NCI-H460 (cell line): ENCODE data around the gene DHTKD1. TPM values are rescaled to one million over a fixed set of nuclear protein-coding genes. Genes with fewer than 3 reads are reported as not detected.

ENCODE experiments used
- DNase-seq: peaks from one replicate; pipeline ENCODE4 v3.0.0-alpha.2; 2016; ENCODE audit warnings: low read depth; ENCODE audit errors: extremely low read depth
- polyA plus RNA-seq: library from polyadenylated mRNA; depleted of rRNA; stranded (reverse); fragments of >200 nt; gene quantifications from 2 replicates; pipeline ENCODE4 v1.2.3, GENCODE V29; 2014; cell fraction: nucleus; rRNA removed
- total RNA-seq: library from RNA; depleted of rRNA; stranded (reverse); fragments of >200 nt; shearing (Covaris generic); gene quantifications from 2 replicates; pipeline ENCODE4 v1.2.3, GENCODE V29; 2014; rRNA removed

Gene DHTKD1, protein sequence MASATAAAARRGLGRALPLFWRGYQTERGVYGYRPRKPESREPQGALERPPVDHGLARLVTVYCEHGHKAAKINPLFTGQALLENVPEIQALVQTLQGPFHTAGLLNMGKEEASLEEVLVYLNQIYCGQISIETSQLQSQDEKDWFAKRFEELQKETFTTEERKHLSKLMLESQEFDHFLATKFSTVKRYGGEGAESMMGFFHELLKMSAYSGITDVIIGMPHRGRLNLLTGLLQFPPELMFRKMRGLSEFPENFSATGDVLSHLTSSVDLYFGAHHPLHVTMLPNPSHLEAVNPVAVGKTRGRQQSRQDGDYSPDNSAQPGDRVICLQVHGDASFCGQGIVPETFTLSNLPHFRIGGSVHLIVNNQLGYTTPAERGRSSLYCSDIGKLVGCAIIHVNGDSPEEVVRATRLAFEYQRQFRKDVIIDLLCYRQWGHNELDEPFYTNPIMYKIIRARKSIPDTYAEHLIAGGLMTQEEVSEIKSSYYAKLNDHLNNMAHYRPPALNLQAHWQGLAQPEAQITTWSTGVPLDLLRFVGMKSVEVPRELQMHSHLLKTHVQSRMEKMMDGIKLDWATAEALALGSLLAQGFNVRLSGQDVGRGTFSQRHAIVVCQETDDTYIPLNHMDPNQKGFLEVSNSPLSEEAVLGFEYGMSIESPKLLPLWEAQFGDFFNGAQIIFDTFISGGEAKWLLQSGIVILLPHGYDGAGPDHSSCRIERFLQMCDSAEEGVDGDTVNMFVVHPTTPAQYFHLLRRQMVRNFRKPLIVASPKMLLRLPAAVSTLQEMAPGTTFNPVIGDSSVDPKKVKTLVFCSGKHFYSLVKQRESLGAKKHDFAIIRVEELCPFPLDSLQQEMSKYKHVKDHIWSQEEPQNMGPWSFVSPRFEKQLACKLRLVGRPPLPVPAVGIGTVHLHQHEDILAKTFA
- 10.0 and 10.1 TPM in 2 replicates for total RNA-seq
- 12.2 and 16.0 TPM in 2 replicates for polyA plus RNA-seq

DNA sequence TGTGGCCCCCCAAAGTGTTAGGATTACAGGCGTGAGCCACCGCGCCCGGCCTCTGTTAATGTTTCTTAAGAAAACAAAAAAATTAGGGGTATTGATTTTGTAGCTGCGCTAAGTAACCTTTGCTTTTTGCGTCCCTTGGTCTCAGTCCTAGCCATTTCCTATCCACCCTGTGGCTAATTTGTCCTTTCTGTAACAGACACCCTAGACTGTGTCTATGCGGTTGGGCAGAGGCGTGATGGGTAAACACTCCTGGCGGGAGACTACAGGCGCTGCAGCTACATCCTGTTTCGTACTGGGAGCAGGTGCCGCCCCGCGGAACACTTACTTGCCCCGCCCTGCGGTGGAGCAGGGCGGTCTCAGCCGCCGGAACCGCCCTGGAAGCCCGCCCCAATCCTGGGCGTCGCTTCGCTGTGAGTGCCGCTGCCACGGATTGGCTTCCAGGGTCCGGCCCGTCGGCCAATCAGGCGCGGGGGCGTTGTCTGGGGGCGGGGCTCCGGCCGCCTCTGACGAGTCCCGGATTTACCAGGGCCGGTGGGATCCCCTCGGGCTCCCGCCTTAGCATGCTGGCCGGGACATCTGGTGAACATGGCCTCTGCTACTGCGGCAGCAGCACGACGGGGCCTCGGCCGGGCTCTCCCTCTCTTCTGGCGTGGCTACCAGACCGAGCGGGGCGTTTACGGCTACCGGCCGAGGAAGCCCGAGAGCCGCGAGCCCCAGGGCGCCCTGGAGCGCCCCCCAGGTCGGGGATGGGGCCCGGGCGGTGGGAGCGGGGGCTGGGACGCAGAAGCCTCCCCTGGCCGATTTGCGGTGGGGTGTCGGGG lies at the start of gene DHTKD1:
TSS of gene DHTKD1 (plus strand) at position 506 of the 821 bp plus-strand sequence. CDS start at position 586, 80 bp downstream.
- DNase-seq: peak; percentile 95

DNA sequence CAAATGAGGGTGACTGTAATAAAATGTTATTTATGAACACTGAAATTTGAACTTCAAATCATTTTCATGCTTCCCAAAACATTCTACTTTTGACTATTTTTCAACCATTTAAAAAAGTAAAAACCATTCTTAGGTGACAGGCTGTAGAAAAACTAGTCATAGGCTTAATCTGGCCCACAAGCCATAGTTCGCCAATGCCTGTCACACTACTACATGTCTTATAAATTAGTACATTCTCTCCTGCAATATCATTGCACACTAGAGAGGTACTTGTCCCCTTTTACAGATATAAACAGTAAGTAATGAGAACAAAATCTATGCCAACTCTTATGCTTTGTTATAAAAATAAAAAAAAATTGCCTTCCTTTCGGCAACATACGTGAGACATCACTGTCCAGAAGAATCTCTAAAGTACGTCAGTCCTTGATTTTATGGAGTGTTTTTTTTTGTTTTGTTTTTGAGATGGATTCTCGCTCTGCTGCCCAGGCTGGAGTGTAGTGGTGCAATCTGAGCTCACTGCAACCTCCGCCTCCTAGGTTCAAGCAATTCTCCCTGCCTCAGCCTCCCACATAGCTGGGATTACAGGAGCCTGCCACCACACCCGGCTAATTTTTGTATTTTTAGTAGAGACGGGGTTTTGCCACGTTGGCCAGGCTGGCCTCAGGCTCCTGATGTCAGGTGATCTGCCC lies 49.3 kb upstream of the DHTKD1 start:
- no peak for DNase-seq

GRCh38 chr10:12020574-12020973 lies 48.2 kb upstream of the DHTKD1 start:
- no peak for DNase-seq

DNA sequence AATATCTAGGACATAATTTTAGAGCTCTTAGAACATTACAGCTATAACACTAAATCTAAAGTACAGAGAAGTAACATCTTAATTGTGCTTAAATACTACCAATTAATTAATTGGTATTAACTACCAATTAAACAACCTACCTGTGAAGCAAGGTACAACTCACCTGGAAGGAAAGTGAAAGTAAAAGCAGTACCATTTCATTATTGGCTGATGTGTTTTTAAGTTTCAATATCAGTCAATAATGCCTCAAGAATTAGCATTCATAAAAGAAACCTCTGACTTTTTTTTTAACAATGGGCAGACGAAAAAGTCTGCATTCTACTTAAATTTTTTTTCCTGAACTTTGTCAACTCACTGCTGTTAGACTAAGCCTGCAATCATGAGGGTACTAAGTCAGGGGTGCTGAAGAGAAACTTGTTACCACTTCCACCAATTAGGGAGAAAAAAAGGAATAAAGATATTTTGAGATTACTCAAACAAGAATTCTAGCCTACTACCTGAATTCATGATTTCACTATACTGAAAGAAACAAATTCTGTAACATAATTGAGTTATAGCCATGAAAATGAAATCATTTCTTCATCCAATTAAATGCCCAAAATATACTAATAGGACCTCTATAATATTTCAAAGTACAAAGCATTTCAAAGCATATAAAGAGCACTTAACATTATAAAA lies 46.0 kb upstream of the DHTKD1 start:
- no peak for DNase-seq

DNA sequence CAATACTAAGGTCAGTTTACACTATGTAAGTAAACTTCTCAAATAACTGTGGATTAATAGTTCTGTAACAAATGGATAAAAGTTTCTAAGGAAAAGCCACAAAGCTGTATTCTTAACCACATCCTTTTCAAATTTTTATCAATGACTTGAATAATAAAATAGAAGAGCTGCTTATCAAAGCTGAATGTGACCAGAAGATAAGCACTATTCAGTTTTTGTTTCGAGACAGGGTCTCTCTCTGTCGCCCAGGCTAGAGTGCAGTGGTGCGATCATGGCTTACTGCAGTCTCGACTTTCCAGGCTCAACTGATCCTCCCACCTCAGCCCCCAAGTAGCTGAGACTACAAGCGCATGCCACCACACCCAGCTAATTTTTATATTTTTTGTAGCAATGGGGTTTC lies 43.2 kb upstream of the DHTKD1 start:
- no peak for DNase-seq

DNA sequence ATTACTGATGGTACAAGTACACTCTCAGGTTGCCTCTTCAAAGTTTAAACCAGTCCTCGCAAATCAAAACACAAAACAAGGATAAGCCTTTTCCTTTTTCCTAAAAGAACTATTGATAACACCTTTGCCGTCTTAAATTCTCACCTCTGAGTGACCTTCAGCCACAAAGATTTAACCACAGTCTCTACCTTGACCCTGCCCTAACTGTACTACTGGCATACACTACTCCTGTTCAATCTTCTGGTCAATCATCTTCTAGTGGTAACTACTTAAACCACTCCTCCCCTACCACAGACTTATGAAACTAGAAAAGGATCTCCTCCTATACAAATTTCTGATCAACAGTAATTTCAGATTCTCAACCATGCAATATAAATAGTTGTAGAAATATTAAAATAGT lies 41.2 kb upstream of the DHTKD1 start:
- DNase-seq: no peak

DNA sequence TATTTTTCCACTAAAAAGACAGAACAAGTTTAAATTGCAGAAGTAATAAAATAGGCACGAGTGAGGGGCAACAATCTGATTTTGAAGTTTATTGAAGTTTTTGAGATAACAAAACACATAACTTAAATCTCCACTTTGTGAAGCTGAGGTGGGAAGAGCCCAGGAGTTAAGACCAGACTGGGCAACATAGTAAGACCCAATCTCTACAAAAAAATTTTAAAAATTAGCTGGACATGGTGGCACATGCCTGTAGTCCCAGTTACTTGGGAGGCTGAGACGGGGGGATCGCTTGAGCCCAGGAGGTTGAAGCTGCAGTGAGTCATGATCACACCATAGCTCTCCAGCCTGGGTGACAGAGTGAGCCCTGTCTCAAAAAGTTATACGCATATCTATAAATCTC lies 37.4 kb upstream of the DHTKD1 start:
- DNase-seq: no peak

DNA sequence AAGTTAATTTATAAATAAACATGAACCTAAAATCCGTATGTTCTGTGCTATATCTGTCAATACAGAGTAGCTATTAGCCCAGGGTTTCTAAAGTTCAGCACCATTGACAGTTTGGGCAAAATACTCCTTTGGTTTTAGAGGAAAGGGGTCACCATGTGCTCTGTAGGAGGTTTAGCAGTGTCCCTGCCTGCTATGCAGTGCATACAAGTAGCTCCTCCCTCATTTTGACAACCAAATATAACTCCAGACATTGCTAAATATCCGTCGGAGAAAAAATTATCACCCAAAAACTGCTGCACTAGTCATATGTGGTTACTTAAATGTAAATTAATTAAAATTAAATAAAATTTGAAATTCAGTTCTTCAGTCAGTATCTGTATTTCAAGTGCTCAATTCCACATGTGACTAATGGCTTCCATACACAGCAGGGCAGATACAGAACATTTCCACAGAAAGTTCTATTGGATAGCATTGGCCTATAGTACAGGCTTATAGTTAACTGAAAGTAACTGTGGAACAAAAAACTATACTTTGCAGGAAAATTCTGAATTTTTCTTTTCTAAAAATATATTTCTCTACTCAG lies 32.6 kb upstream of the DHTKD1 start:
- DNase-seq: no peak

- DNase-seq: no peak
Observed at GRCh38 chr10:12041766-12042408, 26.9 kb upstream of the DHTKD1 start.

DNA sequence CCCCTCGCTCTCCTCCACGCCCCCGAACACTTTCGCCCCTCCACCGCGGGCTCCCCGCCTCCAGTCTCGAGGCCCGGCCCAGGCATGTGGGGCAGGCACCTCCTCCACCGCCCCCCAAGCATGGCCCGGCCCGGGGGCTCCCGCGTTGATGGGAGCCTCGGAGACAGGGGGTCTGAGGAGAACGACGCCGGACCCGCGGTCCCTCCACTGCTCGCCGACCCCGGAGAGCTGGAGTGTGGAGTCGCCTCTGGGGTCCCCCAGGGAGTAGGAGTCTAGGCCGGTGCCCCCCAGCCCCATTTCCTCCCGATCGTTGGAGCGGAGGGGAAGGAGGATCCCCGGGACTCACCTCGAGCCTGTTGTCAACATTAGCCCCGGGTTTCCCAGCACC lies 26.4 kb upstream of the DHTKD1 start:
- DNase-seq: no peak

GRCh38 chr10:12042797-12043651 lies 25.7 kb upstream of the DHTKD1 start, which contains the start of gene UPF2:
Gene UPF2, minus strand, starts transcription at chr10:12042809. Its CDS starts 7,386 bp downstream, at chr10:12035423.
- peak; percentile 96 for DNase-seq

DNA sequence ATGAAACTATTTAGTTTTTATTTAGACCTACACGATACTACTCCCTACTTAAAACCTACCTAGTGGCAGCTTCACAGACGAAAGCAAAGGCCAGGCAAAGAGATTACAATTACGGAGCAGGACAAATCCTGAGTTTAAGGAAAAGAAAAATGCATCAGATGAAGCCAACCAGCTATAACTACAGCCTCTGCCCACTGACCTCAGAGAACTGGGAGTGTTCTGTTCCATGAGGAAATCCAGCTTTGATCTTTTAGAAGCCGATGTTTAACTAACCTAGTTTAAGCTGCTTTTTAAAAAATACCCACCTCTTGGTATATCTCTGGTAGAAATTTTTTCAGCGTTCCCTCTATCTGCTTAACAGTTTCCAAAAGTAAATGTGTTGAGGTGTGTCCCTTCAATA lies 23.2 kb upstream of the DHTKD1 start:
- DNase-seq: no peak

DNA sequence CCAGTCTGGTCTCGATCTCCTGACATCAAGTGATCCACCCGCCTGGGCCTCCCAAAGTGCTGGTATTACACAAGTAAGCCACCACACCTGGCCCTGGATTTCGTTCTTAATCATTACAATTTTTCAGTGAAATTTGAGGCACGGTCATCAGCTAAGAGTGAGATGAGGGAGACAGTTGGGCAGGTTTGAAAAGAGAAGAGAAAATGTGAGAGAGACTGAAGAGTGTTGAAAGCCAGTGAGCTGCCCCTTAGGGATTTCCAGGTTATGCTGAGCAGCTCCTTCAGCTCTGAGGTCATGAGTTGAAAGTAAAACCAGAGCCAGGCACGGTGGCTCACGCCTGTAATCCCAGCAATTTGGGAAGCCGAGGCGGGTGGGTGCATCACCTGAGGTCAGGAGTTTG lies 20.2 kb upstream of the DHTKD1 start:
- DNase-seq: no peak

DNA sequence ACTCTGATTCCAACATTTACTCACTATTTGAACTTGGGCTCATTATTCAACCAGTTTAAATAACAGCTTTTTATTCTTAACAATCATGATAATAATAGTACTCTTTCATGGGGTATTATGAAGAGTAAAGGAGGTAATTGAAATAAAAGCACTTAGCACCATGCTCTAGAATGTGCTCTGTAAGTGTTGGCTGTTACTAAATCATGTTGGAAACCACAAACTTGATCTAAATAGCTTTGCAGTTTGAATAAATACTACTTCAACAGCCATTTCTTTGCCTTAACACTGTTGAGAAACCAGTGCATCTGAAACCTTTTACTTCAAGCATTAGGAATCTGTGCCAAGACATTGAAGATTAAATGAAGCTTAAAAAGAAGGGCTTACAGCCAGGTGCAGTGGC lies 18.2 kb upstream of the DHTKD1 start:
- DNase-seq: no peak

GRCh38 chr10:12051241-12051640 lies 17.5 kb upstream of the DHTKD1 start:
- DNase-seq: no peak

- no peak for DNase-seq
Observed at GRCh38 chr10:12055732-12056131, 13.0 kb upstream of the DHTKD1 start.

GRCh38 chr10:12056748-12057147 lies 12.0 kb upstream of the DHTKD1 start:
- no peak for DNase-seq

GRCh38 chr10:12061124-12061523 lies 7.6 kb upstream of the DHTKD1 start:
- DNase-seq: no peak
